ENCODE measurements around the gene ASNSD1.
"Not testable (repeated sequence)": the region's sequence is repeated elsewhere in the genome, so short reads cannot be mapped to it uniquely, and the experiment has no call there.

The ASNSD1 gene

GRCh38 chr2:189698020-189698887 is 37.0 kb downstream of the ASNSD1 start:
- Histone ChIP-seq H3K4me3 (no peak overlapping the region), H3K9me3 (no peaks in the 10 kb centered on the region), H3K36me3 (no peaks in the 10 kb centered on the region), H3K4me1 (no peaks in the 10 kb centered on the region), H3K27me3 (no peaks in the 10 kb centered on the region), H3K27ac (peak overlapping the region in 1 of 2 donors; percentile 3)
- intact Hi-C loops (cut with DNase I; ENCODE audit: low total_unique reads): loop anchor here (5.0 kb wide), 1 partner anchor 36 kb away; the partner anchor contains the start of gene ASNSD1
- peak in 1 of 2 donors; percentile 36 for DNase-seq
- TF ChIP-seq, protein P1, sequence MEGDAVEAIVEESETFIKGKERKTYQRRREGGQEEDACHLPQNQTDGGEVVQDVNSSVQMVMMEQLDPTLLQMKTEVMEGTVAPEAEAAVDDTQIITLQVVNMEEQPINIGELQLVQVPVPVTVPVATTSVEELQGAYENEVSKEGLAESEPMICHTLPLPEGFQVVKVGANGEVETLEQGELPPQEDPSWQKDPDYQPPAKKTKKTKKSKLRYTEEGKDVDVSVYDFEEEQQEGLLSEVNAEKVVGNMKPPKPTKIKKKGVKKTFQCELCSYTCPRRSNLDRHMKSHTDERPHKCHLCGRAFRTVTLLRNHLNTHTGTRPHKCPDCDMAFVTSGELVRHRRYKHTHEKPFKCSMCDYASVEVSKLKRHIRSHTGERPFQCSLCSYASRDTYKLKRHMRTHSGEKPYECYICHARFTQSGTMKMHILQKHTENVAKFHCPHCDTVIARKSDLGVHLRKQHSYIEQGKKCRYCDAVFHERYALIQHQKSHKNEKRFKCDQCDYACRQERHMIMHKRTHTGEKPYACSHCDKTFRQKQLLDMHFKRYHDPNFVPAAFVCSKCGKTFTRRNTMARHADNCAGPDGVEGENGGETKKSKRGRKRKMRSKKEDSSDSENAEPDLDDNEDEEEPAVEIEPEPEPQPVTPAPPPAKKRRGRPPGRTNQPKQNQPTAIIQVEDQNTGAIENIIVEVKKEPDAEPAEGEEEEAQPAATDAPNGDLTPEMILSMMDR (IDR thresholded peaks at IDR 0.05): peak; percentile 49 to 64

GRCh38 chr2:189700681-189701080 is 39.4 kb downstream of the ASNSD1 start:
- Histone ChIP-seq H3K27me3 (no peaks in the 10 kb centered on the region), H3K27ac (no peak overlapping the region), H3K9me3 (no peaks in the 10 kb centered on the region), H3K36me3 (peaks cover 0 to 4% (median 0%) of the 10 kb centered on the region in 3 donors), H3K4me1 (no peaks in the 10 kb centered on the region), H3K4me3 (no peak overlapping the region)
- TF ChIP-seq, protein P1 (IDR thresholded peaks at IDR 0.05): no peak
- intact Hi-C loops (cut with DNase I; ENCODE audit: low total_unique reads): no loop called here
- no peak for DNase-seq

GRCh38 chr2:189702071-189702470 is 40.8 kb downstream of the ASNSD1 start:
- H3K4me1 ChIP-seq: no peaks in the 10 kb centered on the region
- no peak overlapping the region for H3K27ac ChIP-seq
- no peaks in the 10 kb centered on the region for H3K9me3 ChIP-seq
- TF ChIP-seq, protein P1 (IDR thresholded peaks at IDR 0.05): no peak
- H3K4me3 ChIP-seq: no peak overlapping the region
- H3K27me3 ChIP-seq: no peaks in the 10 kb centered on the region
- no peak for DNase-seq
- peaks cover 0 to 6% (median 4%) of the 10 kb centered on the region in 3 donors for H3K36me3 ChIP-seq
- intact Hi-C loops (cut with DNase I; ENCODE audit: low total_unique reads): no loop called here

GRCh38 chr2:189709501-189710221 is 48.4 kb downstream of the ASNSD1 start:
- TF ChIP-seq, protein P1 (IDR thresholded peaks at IDR 0.05): no peak
- no peak for DNase-seq
- intact Hi-C loops (cut with DNase I; ENCODE audit: low total_unique reads): no loop called here

GRCh38 chr2:189717593-189717992 is 56.3 kb downstream of the ASNSD1 start:
- H3K27me3 ChIP-seq; H3K4me1 ChIP-seq; H3K36me3 ChIP-seq; H3K4me3 ChIP-seq; H3K27ac ChIP-seq; intact Hi-C loops (cut with DNase I; ENCODE audit: low total_unique reads); DNase-seq; H3K9me3 ChIP-seq: not testable (repeated sequence)

More at GRCh38 chr2:189709501-189710221, 48.4 kb downstream of the ASNSD1 start:
- Histone ChIP-seq H3K9me3 (no peaks in the 10 kb centered on the region), H3K4me1 (no peaks in the 10 kb centered on the region), H3K4me3 (no peak overlapping the region), H3K27me3 (no peaks in the 10 kb centered on the region), H3K36me3 (peaks cover 8 to 21% (median 16%) of the 10 kb centered on the region in 3 donors), H3K27ac (no peak overlapping the region)

DNA sequence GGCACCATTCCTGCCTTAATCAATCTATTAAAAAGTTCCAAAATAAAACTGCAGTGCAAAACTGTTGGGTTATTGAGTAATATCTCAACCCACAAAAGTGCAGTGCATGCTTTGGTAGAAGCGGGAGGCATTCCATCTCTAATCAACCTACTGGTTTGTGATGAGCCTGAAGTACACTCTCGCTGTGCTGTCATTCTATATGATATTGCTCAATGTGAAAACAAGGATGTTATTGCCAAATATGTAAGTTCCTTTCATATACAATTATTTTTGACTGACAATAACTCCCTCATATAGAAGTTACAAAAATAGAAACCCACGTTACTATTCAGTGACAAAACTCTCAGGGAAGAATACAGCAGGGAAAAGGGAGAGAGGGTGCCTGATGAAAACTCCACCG is 58.3 kb downstream of the ASNSD1 start:
- Histone ChIP-seq H3K9me3 (no peaks in the 10 kb centered on the region), H3K4me1 (no peaks in the 10 kb centered on the region), H3K27me3 (no peaks in the 10 kb centered on the region), H3K27ac (no peak overlapping the region), H3K4me3 (no peak overlapping the region), H3K36me3 (peaks cover 0 to 3% (median 0%) of the 10 kb centered on the region in 3 donors)
- TF ChIP-seq, protein P1 (IDR thresholded peaks at IDR 0.05): no peak
- DNase-seq: no peak
- intact Hi-C loops (cut with DNase I; ENCODE audit: low total_unique reads): no loop called here
